Measurements from ENCODE around the gene VAMP8.

- no peak for TF ChIP-seq POLR2A (IDR thresholded peaks at IDR 0.05)
- no peak for TF ChIP-seq CTCF (IDR thresholded peaks at IDR 0.05)
- TF ChIP-seq POLR2AphosphoS5 (IDR thresholded peaks at IDR 0.05): no peak
These were observed 11.1 kb upstream of the VAMP8 start for GRCh38 chr2:85566265-85566664.

Data from prostate gland (tissue), 2 donors.